DOHH2 (cell line): Measurements from ENCODE around the gene NHLRC3.
"Not testable (repeated sequence)": the region's sequence is repeated elsewhere in the genome, so short reads cannot be mapped to it uniquely, and the experiment has no call there.

Source experiments
- H3F3A ChIP-seq: fragments of 200-600 bp; sonication (generic), shearing (Covaris generic); 2 replicates; pipeline ENCODE4 v1.6.0; 2016; ENCODE audit warnings: antibody characterized with exemption, mild to moderate bottlenecking; ENCODE audit not compliant: control insufficient read depth, insufficient read depth
- H3K27ac ChIP-seq: fragments of 200-600 bp; sonication (generic); 2 replicates; pipeline ENCODE4 v1.5.1; 2014; ENCODE audit warnings: low read depth, mild to moderate bottlenecking, low read length, moderate library complexity
- H3K27me3 ChIP-seq: fragments of 200-600 bp; sonication (generic); 2 replicates; pipeline ENCODE4 v1.6.1; 2014; ENCODE audit warnings: mild to moderate bottlenecking, low read length, mixed read lengths; ENCODE audit not compliant: control insufficient read depth
- H3K36me3 ChIP-seq: fragments of 200-600 bp; sonication (generic); 2 replicates; pipeline ENCODE4 v1.6.1; 2014; ENCODE audit warnings: mild to moderate bottlenecking, low read length, moderate library complexity, mixed read lengths; ENCODE audit not compliant: control insufficient read depth
- H3K4me1 ChIP-seq: fragments of 200-600 bp; sonication (generic); 2 replicates; pipeline ENCODE4 v1.6.1; 2014; ENCODE audit warnings: mild to moderate bottlenecking, low read length, mixed read lengths; ENCODE audit not compliant: control insufficient read depth
- H3K4me2 ChIP-seq: fragments of 200-600 bp; sonication (generic); 2 replicates; pipeline ENCODE4 v1.6.0; 2014; ENCODE audit warnings: mild to moderate bottlenecking, low read length, moderate library complexity
- H3K4me3 ChIP-seq: fragments of 200-600 bp; sonication (generic); 2 replicates; pipeline ENCODE4 v1.5.1; 2014; ENCODE audit warnings: mild to moderate bottlenecking, low read length, mixed read lengths
- H3K79me2 ChIP-seq: fragments of 200-600 bp; sonication (generic); 2 replicates; pipeline ENCODE4 v1.6.1; 2014; ENCODE audit warnings: mild to moderate bottlenecking, low read length, mixed read lengths; ENCODE audit not compliant: control insufficient read depth
- H3K9me2 ChIP-seq: fragments of 200-600 bp; sonication (generic); replicated peaks from 2 replicates; pipeline ENCODE4 v1.6.1; 2014; ENCODE audit warnings: mild to moderate bottlenecking, low read length, mixed read lengths; ENCODE audit not compliant: control insufficient read depth
- H3K9me3 ChIP-seq: fragments of 200-600 bp; sonication (generic); 2 replicates; pipeline ENCODE4 v1.6.1; 2014; ENCODE audit warnings: antibody characterized with exemption, low read length, mixed read lengths; ENCODE audit not compliant: control insufficient read depth, insufficient read depth
- H4K20me1 ChIP-seq: fragments of 200-600 bp; sonication (generic); 2 replicates; pipeline ENCODE4 v1.6.0; 2014; ENCODE audit warnings: low read depth, mild to moderate bottlenecking, antibody characterized with exemption, low read length, moderate library complexity; ENCODE audit not compliant: control insufficient read depth, insufficient read depth
- CTCF ChIP-seq: fragments of 200-600 bp; sonication (generic); IDR thresholded peaks from one replicate; pipeline ENCODE4 v1.5.1; 2014; ENCODE audit warnings: antibody characterized with exemption, mild to moderate bottlenecking, low read depth, low read length; ENCODE audit not compliant: poor library complexity, severe bottlenecking
- EZH2phosphoT487 ChIP-seq: fragments of 200-600 bp; sonication (generic); IDR thresholded peaks from 2 replicates; pipeline ENCODE4 v1.6.1; 2017; ENCODE audit warnings: borderline replicate concordance, mild to moderate bottlenecking, antibody characterized with exemption, low read length, moderate library complexity, mixed read lengths

The NHLRC3 gene

GRCh38 chr13:38998739-38999138, 39.5 kb upstream of the NHLRC3 start:
- Histone ChIP-seq H3K36me3 (no peaks in the 10 kb centered on the region), H3K4me2 (no peak overlapping the region), H3K4me1 (no peaks in the 10 kb centered on the region), H3K27ac (no peak overlapping the region), H3K4me3 (no peak overlapping the region), H3F3A (no peaks in the 10 kb centered on the region), H3K27me3 (no peaks in the 10 kb centered on the region), H3K9me3 (no peaks in the 10 kb centered on the region), H3K79me2 (no peaks in the 10 kb centered on the region), H3K9me2 (no peaks in the 10 kb centered on the region), H4K20me1 (no peaks in the 10 kb centered on the region)
- TF ChIP-seq CTCF (no peak), EZH2phosphoT487 (no peak)

- H3K36me3 ChIP-seq, result peaks cover 21% of the 10 kb centered on the region
- not testable (repeated sequence) for H3K4me1 ChIP-seq, H3K9me2 ChIP-seq, H3F3A ChIP-seq, H3K9me3 ChIP-seq, H4K20me1 ChIP-seq, H3K4me2 ChIP-seq, H3K79me2 ChIP-seq, H3K27me3 ChIP-seq, H3K27ac ChIP-seq, H3K4me3 ChIP-seq
These were observed 31.7 kb upstream of the NHLRC3 start for GRCh38 chr13:39006371-39007111.

DNA sequence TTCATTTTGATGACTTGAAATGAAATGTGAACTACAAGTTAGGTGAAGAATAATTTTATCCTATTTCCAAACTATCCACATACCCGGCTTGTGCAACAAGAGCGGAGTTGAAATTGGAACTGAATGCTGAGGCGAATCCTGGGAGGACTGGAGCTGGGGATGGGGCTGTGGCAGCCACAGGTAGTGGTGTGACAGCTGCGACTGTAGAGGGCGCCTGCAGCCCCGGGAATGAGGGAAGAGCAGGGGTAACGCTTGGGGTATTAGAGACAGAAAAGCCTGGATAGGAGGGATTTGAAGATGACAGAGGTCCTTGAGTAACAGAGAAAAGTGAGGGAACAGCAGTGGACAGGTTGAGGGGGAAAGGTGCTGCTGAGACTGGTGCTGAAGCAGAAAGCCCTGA, 25.6 kb upstream of the NHLRC3 start:
- Histone ChIP-seq H3K36me3 (peaks cover 77% of the 10 kb centered on the region), H3K27ac (no peak overlapping the region), H4K20me1 (no peaks in the 10 kb centered on the region), H3K4me3 (no peak overlapping the region), H3K27me3 (no peaks in the 10 kb centered on the region), H3K79me2 (no peaks in the 10 kb centered on the region), H3F3A (no peaks in the 10 kb centered on the region), H3K9me2 (no peaks in the 10 kb centered on the region), H3K4me1 (no peaks in the 10 kb centered on the region), H3K9me3 (no peaks in the 10 kb centered on the region), H3K4me2 (no peak overlapping the region)
- no peak for TF ChIP-seq EZH2phosphoT487
- no peak for TF ChIP-seq CTCF

DNA sequence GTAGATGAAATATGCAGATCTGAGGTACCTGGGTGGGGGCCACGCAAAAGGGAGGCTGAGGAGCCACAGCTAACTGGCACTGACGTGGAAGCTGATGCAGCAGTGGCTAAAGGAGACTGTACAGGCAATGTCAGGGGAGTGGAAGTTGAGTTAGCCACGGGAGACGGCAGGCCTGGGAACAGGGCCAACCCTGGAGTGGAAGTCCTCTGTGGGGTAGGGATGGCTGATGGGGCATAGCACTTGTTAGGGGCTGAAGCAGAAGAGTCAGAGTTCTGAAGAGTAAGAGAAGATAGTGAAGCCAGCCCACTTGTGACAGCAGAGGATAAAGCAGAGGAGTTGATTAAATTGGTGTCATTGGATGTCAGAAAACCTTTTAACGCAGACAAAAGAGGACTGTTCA, 24.8 kb upstream of the NHLRC3 start:
- TF ChIP-seq CTCF (no peak), EZH2phosphoT487 (no peak)
- Histone ChIP-seq H3K79me2 (no peaks in the 10 kb centered on the region), H3K9me2 (no peaks in the 10 kb centered on the region), H4K20me1 (no peaks in the 10 kb centered on the region), H3K4me1 (no peaks in the 10 kb centered on the region), H3K27ac (no peak overlapping the region), H3K36me3 (peaks cover 83% of the 10 kb centered on the region), H3K9me3 (no peaks in the 10 kb centered on the region), H3F3A (no peaks in the 10 kb centered on the region), H3K4me2 (no peak overlapping the region), H3K27me3 (no peaks in the 10 kb centered on the region), H3K4me3 (no peak overlapping the region)
